ENCODE data around the gene ANKS1A.
"Not testable (repeated sequence)": the region's sequence is repeated elsewhere in the genome, so short reads cannot be mapped to it uniquely, and the experiment has no call there.

Gene ANKS1A

GRCh38 chr6:34872332-34872731 is 16.7 kb upstream of the ANKS1A start:
- no peak for DNase-seq (ENCODE audit: low read depth)
- no peak overlapping the region for H3K4me3 ChIP-seq (replicated peaks; ENCODE audit: low read depth, low read length)
- no peak for TF ChIP-seq CTCF (IDR thresholded peaks at IDR 0.05; ENCODE audit: low read length, missing control alignments)

- no peak overlapping the region for H3K4me3 ChIP-seq (replicated peaks; ENCODE audit: low read depth, low read length)
- no peak for DNase-seq (ENCODE audit: low read depth)
- TF ChIP-seq CTCF (IDR thresholded peaks at IDR 0.05; ENCODE audit: low read length, missing control alignments) = no peak
Measured at GRCh38 chr6:34875292-34876213, 13.5 kb upstream of the ANKS1A start.

- TF ChIP-seq CTCF (IDR thresholded peaks at IDR 0.05; ENCODE audit: low read length, missing control alignments) = no peak
- DNase-seq (ENCODE audit: low read depth) = no peak
- H3K4me3 ChIP-seq (replicated peaks; ENCODE audit: low read depth, low read length) = no peak overlapping the region
Measured at GRCh38 chr6:34876472-34876871, 12.6 kb upstream of the ANKS1A start.

GRCh38 chr6:34877259-34877658 is 11.8 kb upstream of the ANKS1A start:
- no peak for DNase-seq (ENCODE audit: low read depth)
- H3K4me3 ChIP-seq (replicated peaks; ENCODE audit: low read depth, low read length) = no peak overlapping the region
- TF ChIP-seq CTCF (IDR thresholded peaks at IDR 0.05; ENCODE audit: low read length, missing control alignments) = no peak

GRCh38 chr6:34877869-34878485 is 11.1 kb upstream of the ANKS1A start:
- no peak for TF ChIP-seq CTCF (IDR thresholded peaks at IDR 0.05; ENCODE audit: low read length, missing control alignments)
- no peak for DNase-seq (ENCODE audit: low read depth)
- H3K4me3 ChIP-seq (replicated peaks; ENCODE audit: low read depth, low read length) = no peak overlapping the region

GRCh38 chr6:34884073-34884472 is 5.0 kb upstream of the ANKS1A start:
- not testable (repeated sequence) for DNase-seq (ENCODE audit: low read depth); H3K4me3 ChIP-seq (replicated peaks; ENCODE audit: low read depth, low read length)

- no peak overlapping the region for H3K4me3 ChIP-seq (replicated peaks; ENCODE audit: low read depth, low read length)
- TF ChIP-seq CTCF (IDR thresholded peaks at IDR 0.05; ENCODE audit: low read length, missing control alignments) = no peak
- no peak for DNase-seq (ENCODE audit: low read depth)
Measured at GRCh38 chr6:34884996-34885395, 4.1 kb upstream of the ANKS1A start.

GRCh38 chr6:34885837-34886236 is 3.2 kb upstream of the ANKS1A start:
- not testable (repeated sequence) for DNase-seq (ENCODE audit: low read depth); H3K4me3 ChIP-seq (replicated peaks; ENCODE audit: low read depth, low read length)

All from fibroblast of pulmonary artery (primary cell).